ENCODE results near the gene GTF3C1.

DNA sequence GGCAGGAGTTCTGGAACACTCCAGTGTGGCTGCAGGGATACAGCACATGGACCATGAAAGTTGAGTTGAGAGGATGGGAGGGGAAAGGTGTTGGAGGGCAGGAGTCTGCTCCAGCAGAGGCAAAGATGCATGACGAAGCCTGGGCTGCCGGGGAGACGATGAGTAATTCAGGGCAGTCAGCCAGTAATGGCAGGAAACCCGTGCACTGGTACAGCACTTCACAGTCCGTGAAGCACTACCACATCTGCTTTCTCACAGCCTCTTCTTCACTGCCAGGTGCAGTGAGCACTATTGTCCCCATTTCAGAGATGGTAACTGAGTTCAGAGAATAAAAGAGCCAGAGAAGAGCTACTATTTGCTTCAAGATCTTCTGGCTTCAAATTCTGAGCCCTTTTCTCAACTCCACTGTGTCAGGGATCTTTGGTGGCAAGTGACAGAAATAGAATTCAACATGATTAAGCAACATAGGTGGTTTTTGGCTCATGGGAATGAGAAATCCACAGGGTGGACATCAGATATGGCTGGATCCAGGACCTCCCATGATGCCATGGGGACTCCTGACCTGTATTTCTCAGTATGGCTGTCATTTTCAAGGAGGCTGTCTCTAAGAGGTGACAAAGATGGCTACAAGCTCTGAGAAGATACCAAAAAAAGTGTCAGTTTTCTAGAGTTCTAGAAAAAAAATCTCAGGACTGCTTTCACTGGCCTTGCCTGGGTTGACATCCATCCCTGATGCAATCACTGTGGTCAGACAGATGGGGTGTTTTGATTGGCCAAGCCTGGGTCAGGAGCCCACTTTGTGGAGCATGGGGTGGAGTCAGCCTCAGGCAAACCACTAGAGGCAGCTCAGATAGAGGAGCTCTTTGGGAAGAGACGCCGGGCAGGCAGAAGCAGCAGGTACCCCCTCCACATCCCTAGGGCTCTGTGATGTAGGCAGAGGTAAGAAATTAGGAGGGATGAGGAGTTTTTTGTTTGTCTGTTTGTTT lies 123.0 kb downstream of the GTF3C1 start:
- no peak for TF ChIP-seq POLR2A (IDR thresholded peaks at IDR 0.05)
- TF ChIP-seq, protein P1, sequence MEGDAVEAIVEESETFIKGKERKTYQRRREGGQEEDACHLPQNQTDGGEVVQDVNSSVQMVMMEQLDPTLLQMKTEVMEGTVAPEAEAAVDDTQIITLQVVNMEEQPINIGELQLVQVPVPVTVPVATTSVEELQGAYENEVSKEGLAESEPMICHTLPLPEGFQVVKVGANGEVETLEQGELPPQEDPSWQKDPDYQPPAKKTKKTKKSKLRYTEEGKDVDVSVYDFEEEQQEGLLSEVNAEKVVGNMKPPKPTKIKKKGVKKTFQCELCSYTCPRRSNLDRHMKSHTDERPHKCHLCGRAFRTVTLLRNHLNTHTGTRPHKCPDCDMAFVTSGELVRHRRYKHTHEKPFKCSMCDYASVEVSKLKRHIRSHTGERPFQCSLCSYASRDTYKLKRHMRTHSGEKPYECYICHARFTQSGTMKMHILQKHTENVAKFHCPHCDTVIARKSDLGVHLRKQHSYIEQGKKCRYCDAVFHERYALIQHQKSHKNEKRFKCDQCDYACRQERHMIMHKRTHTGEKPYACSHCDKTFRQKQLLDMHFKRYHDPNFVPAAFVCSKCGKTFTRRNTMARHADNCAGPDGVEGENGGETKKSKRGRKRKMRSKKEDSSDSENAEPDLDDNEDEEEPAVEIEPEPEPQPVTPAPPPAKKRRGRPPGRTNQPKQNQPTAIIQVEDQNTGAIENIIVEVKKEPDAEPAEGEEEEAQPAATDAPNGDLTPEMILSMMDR (IDR thresholded peaks at IDR 0.05) = no peak

Measured in thyroid gland (tissue), 4 donors.